DMS114 treated with DMSO at 0.1 percent for 48 hours (cell line): ENCODE results near the gene ZNRF2.

Experiments used
- DNase-seq: peaks from one replicate; lab custom pipeline; 2025; ENCODE audit not compliant: unreplicated experiment; lab: John Stamatoyannopoulos, UW

Gene ZNRF2

GRCh38 chr7:30405179-30405578, 120.8 kb downstream of the ZNRF2 start:
- DNase-seq = no peak

DNA sequence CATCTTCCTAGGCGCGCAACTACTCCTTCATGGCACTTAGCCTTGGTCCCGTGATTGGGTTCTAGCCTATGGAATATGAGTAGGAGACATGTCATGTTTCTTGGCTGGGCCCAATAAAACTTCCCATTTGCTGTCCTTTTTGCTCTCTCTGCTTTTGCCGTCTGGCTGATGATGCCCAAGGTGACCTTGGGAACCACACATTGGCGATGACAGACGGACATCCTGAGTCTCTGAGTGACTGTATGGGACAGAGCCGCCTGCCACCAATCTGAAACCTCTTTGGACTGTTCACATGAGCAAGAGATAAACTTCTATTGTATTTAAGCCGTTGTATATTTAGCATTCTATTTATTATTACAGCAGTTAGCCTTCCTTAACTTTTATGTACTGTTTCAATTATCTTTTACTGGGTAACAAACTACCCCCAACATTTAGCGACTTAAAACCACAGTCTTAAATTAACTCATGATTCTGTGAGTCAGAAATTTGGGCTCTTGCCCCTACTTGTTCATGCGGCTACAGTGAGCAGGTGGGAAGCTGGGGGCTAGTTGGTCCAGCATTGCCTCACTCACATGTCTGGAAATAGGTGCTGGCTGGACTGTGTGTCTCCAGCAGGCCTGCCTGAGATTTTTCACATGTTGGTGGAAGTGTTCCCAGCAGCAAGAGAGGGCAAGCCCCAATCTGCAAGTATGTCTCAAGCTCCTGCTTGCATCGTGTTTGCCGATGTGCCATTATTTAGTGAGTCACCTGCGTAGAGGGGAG, 122.4 kb downstream of the ZNRF2 start:
- DNase-seq = no peak

DNA sequence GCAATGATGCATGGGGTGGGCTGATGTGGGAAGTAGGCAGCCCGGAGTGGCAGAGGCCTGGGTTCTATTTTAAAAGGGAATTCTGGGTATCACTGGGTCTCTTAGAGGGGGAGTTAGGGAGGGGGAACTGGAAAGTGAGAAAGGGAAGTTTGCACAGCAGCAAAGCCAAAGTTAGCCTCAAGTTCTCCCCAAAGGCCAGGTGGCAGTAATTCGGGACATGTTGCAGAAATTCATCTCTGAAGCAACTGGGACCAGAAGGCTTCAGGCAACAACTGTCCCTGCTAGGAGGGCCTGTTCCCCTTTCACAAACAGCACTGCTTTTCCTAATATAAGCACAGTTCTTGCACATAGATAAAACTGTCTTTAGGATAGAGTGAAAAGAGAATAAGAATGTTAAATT, 126.8 kb downstream of the ZNRF2 start:
- no peak for DNase-seq

DNA sequence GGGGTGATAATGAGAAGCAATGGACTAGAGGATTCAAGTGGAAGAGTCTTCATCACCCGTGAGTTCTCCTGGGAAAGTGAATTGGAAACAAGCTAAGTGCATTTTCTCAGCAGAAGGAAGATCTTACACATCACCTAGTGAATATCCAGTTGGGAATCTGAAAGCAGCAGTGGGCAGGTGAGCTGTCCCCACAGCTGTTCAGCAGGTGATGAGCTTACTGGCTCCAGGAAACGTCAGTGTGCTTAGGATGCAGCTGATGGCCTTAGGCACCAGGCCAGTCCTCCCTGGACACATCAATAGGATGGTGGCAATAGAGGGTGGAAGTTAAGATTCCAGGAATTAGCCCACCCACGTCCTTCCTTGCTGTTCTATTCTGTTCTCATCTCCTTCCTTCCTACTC, 127.5 kb downstream of the ZNRF2 start:
- DNase-seq = no peak

- peak; percentile 6 for DNase-seq
Observed at GRCh38 chr7:30412782-30413504, 128.5 kb downstream of the ZNRF2 start.

DNA sequence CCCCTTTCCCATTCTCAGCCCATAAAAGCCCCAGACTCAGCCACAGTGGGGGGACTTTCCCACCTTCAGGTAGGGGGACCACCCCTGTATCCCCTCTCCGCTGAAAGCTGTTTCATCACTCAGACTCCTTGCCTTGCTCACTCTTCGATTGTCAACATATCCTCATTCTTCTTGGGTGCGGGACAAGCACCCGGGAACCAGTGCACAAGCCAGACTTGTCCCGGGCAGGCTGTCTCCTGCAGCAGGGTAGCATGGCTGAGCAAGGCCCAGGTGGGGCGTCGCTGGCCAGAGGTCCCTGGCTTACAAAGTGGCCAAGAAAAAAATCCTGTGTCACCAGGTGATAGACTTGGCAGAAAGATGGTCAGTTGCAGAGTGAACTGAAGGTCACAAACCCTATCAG, 129.5 kb downstream of the ZNRF2 start:
- no peak for DNase-seq
